GM18868 (cell line): ENCODE measurements around the gene FEM1B.

Source experiments
- ATAC-seq: cut with Tn5 transposase; IDR thresholded peaks from one replicate; pipeline ENCODE4 v1.9.1; 2021; ENCODE audit warnings: mild to moderate bottlenecking, moderate library complexity; ENCODE audit not compliant: unreplicated experiment

FEM1B gene

GRCh38 chr15:68258692-68259091 lies 18.9 kb upstream of the FEM1B start:
- no peak for ATAC-seq

GRCh38 chr15:68259883-68260282 lies 17.7 kb upstream of the FEM1B start:
- no peak for ATAC-seq

GRCh38 chr15:68261241-68261640 lies 16.3 kb upstream of the FEM1B start:
- ATAC-seq = no peak

DNA sequence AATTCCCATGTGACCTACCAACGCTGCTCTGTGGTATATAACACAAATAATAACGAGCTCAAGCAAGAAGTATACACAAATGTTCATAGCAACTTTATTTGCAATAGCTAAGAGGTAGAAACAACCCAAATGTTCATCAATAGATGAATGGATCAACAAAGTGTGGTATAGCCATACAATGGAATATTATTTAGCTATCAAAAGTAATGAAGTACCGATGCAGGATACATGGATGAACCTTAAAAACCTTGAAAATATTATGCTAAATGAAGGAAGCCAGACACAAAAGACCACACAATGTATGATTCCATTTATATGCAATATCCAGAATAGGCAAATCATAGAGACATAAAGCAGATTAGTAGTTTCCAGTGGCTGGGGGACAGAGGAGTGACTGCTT lies 15.6 kb upstream of the FEM1B start:
- ATAC-seq = no peak

- no peak for ATAC-seq
Observed at GRCh38 chr15:68262514-68263356, 14.8 kb upstream of the FEM1B start.

- no peak for ATAC-seq
Observed at GRCh38 chr15:68264282-68264681, 13.3 kb upstream of the FEM1B start.

DNA sequence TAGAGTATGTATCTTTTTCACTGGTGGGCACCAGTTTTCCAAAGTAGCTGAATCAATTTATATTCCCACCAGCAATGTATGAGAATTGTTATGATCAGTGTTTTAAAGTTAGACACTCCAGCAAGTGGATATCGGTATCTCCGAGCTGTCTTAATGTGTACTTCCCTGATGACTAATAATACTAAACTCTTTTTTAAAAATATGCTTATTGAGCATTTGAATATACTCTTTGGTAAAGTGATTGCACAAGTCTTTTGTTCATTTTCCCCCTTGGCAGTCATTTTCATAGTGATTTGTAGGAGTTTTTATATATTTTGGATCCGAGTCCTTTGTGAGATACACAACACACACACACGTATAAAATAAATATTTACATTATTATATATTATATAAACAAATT lies 12.5 kb upstream of the FEM1B start:
- ATAC-seq = no peak

DNA sequence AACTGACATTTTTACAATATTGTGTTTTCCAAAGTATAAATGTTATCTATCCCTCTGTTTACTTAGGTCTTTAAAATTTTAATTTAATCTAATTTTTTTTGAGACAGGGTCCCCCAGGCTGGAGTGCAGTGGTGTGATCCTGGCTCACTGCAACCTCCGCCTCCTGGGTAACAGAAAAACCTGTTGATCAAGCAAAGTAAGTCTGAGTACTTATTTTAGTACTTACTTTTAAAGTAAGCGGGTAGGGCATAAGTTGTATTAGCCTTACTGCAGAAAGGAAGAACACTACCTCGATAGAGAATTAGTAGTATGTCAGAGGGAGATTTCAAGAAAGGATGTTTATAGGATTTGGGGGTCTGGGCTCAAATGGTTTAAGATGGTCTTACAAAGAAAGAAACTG lies 11.9 kb upstream of the FEM1B start:
- no peak for ATAC-seq

- ATAC-seq = no peak
Observed at GRCh38 chr15:68268405-68268804, 9.1 kb upstream of the FEM1B start.

- no peak for ATAC-seq
Observed at GRCh38 chr15:68271854-68272471, 5.6 kb upstream of the FEM1B start.

DNA sequence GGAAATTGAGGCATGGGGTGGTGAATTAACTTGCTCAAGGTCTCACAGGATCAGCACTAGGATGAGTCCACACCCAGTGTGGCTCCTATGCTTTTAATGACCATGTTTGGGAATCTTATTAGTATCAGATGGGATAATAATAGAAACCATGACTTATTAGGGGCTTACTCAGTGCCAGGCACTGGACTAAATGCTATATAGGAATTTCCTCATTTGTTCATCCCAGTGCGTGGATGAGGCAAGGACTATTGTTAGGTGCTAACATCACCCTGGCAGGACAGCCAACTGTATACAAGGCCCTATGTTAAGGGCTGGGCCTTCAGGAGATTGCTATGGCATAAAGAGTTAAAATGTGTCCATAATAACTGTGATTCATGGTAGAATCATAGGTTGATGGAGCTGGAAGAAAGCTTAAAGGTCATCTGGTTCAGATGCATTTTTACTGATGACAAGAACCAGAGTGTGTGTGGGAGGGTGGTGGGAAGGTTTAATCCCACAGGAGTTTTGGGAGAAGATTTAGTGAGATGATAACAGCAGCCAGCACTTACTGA lies 4.7 kb upstream of the FEM1B start:
- ATAC-seq = no peak

GRCh38 chr15:68274201-68274848 lies 3.2 kb upstream of the FEM1B start:
- no peak for ATAC-seq

DNA sequence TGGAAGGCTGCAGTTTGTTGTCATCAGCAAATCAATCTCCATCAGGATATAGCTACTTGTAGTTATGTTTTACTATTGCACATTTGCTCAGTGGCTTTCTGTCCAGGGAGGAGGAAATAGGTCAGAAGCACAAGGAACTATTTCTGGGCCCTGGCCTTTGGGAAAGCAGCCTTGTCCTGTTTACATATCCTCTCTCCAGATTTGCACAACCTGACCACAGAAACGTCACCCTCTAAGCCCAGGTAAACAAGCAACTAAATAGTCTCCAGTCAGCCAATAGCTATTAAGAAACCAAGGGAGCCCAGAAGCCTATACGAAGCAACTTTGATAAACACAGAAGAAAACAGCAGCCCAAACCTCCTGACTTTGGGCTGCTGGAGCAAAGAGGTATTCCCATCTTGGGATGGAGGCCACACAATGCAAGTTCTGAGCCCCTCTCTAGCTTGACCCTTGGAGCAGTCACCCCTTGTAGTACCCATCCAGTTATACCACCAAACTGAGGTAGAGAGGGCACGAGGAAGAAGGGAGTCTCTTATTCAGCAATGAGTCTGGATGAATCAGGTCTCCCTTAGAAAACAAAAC lies 2.3 kb upstream of the FEM1B start:
- no peak for ATAC-seq

DNA sequence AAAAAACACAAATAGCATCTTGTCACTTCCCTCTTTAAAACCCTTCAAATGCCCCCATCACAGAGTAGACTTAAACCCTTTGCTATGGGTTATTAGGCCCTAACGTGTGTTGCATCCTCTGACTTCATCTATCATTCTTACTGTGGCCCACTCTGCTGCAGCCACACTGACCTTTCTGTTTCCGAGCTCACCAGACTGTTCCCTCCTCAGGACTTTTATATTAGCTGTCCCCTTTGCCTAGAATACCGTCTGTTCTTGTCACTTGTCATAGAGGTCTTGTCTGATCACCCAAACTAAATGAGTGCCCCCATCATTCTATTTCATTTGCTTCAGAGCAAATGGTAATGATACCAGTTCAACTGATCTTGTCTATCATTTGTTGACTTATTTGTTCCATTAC lies 877 bp upstream of the FEM1B start:
- no peak for ATAC-seq

- peak; percentile 5 for ATAC-seq
Observed at GRCh38 chr15:68277131-68277602, 378 bp upstream of the FEM1B start.

DNA sequence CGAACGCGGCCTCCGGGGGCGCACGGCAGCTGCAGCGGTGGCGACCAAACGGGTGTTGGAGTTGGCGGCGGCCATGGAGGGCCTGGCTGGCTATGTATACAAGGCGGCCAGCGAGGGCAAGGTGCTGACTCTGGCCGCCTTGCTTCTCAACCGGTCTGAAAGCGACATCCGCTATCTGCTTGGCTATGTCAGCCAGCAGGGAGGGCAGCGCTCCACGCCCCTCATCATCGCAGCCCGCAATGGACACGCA lies 725 bp downstream of the FEM1B start:
- no peak for ATAC-seq

DNA sequence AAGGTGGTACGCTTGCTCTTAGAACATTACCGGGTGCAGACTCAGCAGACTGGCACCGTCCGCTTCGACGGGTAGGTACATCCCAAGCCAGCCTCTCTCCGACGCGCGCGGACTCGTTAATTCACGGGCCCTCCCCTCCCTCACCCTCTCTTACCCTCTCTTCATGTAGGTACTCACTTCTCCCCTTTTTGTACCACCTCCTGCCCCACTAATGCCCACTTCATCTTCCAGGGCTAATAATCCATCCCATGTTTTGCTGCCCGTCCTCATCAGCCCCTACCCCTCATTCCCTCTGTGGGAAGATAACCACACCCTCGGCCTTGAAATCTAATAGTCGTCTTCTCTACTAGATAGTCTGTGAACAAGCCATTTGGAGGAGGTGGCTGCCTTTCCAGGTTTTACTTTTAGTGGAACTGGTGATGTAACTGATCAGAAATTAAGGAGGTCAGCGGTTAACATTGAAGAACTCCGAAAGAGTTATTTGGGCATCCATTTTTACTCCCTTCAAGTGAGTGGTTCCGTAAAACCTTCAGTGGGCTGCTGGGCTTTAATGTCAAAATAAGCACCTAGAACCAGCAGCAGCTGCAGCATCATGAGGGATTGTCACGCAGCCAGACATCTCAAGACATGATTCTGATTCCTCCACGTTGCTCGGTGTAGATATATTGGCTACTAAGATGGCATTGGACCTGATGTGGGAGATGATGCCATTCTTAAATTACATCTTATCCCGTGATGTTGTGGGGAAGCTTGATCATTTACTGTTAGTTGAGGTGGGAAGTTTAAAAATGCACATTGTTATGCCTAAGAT lies 1.3 kb downstream of the FEM1B start:
- no peak for ATAC-seq

GRCh38 chr15:68279779-68280753 lies 2.5 kb downstream of the FEM1B start:
- no peak for ATAC-seq

- no peak for ATAC-seq
Observed at GRCh38 chr15:68281008-68281407, 3.5 kb downstream of the FEM1B start.

DNA sequence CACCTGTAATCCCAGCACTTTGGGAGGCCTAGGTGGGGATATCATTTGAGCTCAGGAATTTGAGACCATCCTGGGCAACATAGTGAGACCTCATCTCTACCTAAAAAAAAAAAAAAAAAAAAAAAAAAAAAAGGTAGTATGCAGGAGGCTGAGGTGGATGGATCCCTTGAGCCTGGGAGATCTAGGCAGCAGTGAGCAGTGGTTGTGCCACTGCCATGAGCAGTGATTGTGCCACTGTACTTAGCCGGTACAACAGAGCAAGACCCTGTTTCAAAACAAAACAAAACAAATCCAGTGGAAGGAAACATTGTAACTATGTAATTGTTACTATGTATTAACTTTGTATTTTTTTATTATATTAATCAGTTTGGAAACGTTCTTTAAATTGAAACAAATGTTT lies 5.9 kb downstream of the FEM1B start:
- no peak for ATAC-seq
